M059J (cell line): ENCODE measurements around the gene SYPL2. TPM values are rescaled to one million over a fixed set of nuclear protein-coding genes. Genes with fewer than 3 reads are reported as not detected.

Source experiments
- DNase-seq: peaks from one replicate; pipeline ENCODE4 v3.0.0-alpha.2; 2012; ENCODE audit warnings: low read depth
- total RNA-seq: library from RNA; depleted of rRNA; stranded (reverse); fragments of >200 nt; shearing (Covaris generic); gene quantifications from 2 replicates; pipeline ENCODE4 v1.2.3, GENCODE V29; 2014

SYPL2 gene
- total RNA-seq, 1 experiment from 2014 or later, result 0.05 TPM

DNA sequence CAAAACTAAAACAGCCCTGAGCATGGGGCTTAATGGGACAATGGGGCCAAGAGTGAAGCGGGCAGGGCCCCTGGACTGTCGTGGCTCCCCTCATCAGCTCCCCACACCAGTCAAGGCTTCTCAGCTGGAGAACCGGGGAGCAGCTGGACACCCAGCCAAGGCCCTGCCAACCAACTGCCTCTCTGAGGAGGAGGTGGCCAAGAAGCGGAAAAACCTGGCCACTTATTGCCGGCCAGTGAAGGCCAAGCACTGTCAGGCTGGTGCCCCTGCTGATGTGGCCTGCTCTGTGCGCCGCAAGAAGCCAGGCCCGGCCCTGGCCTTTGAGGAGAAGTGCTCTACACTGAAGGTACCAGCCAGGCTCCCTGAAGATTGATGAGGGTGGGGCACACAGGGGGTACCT is 25.0 kb downstream of the SYPL2 start:
- no peak for DNase-seq

DNA sequence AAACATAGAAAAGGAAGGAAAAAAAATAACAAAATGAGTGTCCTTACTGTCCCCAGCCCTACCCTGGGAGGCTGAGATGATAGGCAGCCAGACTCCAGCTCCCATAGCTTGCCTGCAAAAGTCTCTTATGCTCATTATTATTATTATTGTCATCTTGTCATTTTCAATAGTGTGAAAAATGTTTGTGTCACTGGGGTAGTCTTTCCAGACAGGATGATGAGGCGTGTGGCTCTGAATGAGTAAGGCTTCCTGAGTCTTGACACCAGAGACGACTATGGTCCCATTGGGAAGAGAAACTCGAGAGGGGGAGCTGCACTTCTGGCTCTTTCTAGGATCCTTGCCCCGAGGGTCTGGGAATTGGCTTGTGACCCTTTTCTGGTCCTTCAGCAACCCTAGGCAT is 26.4 kb downstream of the SYPL2 start:
- DNase-seq, result no peak

- DNase-seq, result no peak
Measured at GRCh38 chr1:109493227-109493626, 26.9 kb downstream of the SYPL2 start.

GRCh38 chr1:109493805-109494539 is 27.6 kb downstream of the SYPL2 start, which contains the start of gene CYB561D1:
Gene CYB561D1 (plus strand): TSS chr1:109494094. CDS start chr1:109494140, 46 bp downstream.
- DNase-seq, result peak; percentile 80

GRCh38 chr1:109495738-109496137 is 29.4 kb downstream of the SYPL2 start:
- DNase-seq, result no peak

DNA sequence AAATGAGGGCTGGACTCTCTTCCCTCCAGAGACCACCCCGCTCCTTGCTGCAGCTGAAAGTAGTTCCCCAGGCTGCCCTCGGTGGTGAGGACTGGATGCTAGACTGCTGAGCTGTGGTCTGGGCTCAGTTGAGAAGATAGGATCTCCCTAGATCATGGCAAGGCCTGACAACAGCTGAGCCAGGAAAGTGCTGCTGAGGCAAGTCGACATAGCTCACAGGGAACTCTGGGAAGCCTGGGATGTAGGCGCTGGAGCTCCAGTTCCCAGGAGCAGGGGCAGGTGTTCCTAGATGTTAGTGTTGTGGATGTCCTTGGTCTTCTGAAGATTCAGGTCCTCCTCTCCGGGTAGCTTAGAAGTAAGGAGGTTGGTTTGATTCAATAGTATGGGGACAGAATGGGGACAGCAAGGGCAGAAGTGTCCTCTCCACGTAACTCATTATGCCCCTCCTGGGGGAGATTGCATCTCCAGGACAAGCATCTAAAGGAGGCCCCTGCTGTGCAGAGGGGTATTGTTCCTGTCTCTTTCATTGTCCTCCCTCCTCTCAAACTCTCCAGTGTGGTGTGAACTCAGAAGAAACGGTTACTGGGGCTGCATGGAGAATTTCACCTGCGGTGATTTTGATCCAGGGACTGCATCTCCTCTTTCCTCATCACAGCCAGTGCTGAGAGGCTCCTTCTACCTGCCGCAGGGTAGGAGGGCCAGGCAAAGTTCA is 31.3 kb downstream of the SYPL2 start:
- no peak for DNase-seq

DNA sequence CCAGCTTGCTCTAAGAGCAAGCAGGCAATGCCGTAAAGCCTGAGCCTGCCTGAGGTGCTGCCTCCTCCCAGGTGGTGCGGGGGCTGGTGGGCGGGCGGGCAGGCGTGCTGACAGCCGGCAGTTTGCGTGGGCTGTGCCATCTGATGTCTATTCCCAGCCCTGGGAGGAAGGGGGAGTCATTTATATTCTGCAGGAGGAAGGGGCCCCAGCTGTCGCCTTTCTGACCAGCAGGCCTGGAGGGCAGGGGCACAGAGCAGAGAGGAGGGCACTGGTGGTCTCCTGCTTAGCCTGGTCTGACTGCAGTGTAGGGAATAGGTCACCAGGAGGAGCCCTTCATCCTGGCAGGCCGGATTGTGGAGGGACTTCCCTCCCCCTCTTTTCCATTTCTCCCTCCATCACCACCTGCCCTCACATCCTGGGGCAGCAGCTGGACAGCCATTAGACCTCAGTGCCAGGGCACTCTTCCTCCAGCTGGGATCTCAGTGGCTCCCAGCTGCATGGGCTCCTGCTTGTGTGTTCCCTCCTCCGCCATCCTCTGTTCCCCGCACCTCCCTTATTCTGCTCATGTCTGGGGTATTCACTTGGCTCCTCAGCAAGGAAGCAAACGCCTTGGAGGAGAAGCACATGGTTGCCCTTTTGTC is 31.9 kb downstream of the SYPL2 start:
- DNase-seq, result peak; percentile 33

DNA sequence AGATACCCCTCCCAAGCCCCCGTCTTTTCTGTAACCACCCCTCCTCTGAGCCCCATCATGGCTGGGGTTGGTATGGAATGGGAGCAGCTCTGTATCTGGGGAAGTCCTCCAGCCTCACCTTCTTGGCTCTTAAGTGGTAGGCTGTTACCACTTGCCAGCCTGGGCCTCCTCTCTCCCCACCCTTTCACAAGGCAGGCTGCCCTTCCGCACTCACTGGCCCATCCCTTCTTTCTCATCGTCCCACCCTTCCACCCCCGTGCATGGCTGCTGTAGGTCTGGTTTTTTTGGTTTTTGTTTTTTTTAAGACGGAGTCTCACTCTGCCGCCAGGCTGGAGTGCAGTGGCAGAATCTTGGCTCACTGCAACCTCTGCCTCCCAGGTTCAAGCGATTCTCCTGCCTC is 32.7 kb downstream of the SYPL2 start:
- DNase-seq, result no peak

DNA sequence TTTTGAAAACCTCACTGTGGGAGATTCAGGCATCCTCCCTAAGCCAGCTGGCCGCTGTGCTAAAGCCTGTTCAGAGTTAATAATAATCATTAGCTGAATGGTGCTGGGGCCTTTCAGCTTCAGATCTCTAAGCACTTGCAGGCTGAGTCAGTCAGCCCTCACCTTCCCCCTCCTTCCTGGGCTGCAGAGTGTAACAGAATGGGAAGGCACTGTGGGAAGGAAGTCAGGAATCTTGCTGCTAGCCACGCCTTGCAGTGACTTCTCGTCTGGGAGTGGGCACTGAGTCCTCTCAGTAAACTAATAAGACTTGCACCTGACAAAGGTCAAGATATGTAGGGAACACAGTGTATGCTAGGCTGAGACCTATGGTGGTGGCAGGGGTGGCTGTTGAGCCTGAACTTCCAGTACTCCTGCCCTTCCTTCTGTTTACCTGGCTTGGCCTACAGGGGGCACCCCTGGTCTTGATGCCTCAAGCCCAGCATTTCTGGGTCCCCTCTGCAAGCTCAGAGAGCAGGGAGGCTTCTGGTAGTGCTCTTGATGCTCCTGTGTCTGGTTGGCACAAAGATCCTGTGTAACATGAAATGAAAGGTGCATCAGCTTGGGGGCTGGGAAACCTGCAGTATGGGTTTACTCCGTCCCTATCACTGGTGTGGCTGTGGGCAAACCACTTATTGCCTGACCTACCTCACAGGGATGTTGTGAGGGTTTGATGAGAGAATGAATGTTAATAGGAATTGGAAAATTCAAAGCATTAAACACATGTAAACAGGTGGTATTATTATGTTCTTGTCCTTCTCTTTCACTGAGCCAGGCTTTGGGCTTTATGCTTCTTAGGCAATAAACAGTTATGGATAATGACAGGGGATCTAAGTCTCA is 33.6 kb downstream of the SYPL2 start:
- peak; percentile 41 for DNase-seq

- DNase-seq, result no peak
Measured at GRCh38 chr1:109500941-109501381, 34.6 kb downstream of the SYPL2 start.

DNA sequence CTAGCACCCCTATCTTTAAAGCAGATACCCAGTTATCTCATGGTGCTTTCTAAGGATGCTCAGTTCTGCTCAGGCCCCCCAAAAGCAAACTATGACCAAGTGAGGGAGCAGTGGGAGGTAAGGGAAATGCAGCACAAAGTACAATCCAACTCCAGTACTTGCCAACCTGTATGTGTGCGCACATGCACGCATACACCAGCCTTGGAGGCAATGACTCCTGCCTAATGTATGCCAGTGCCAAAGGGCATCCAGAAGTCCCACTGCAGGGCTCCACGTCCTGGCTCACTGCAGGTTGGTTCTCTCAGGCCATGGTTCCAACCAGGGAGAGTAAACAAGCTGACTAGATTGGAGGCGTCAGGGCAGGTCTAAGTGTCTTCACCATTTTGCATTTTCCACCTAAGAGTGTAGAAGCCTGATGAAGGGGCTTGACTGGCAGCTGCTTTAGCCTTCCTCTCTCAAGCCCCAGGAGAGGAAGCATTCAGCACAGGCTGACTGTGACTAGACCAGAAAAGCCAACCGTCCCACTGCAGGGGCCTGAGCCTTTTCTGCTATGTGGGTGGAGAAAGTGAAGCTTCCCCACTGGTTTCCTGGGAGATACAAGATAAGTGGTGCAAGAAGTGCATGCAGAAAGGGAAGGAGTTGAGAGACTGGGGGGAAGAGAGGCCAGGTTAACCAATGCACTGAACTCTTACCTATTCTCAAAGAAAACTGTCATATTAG is 35.5 kb downstream of the SYPL2 start:
- no peak for DNase-seq

GRCh38 chr1:109502364-109502851 is 36.1 kb downstream of the SYPL2 start:
- DNase-seq, result no peak

DNA sequence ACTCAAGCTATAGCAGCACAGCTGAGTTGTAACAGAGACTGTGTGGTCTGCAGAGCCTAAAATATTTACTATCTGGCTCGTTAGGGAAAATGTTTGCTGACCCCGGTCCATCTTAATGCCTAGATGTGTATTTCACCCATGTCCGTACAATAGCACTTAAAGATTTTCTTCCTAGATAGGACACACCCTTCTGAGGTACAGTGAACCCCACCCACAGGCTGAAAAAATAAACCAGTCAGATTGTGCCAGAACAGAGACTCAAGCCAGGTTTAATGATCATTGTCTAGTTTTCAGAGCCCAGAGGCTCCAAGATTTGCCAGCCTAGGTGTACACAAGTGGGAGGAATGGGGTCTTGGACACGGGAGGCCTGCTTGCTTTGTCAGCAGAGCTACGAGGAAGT is 37.6 kb downstream of the SYPL2 start:
- no peak for DNase-seq

DNA sequence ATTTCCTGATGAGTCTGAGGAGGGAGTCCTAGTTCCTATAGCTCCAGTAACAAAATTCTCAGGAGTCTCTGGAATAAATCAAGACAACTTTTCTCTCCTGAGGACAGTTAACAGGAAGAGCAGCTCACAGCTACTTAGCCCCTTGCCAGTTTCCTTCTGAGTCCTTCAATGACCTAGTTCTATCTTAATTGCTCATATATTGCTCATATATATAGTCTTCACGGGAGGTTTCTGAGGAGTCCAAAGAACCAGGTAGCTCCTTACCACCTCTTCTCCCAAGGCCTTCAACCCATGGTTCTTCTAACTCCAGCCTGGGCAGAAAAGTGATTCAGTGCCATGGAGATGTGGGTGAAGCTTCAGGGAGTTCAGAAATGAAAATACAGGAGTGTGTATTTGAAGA is 38.6 kb downstream of the SYPL2 start:
- DNase-seq, result no peak

GRCh38 chr1:109508001-109508872 is 41.9 kb downstream of the SYPL2 start:
- no peak for DNase-seq

DNA sequence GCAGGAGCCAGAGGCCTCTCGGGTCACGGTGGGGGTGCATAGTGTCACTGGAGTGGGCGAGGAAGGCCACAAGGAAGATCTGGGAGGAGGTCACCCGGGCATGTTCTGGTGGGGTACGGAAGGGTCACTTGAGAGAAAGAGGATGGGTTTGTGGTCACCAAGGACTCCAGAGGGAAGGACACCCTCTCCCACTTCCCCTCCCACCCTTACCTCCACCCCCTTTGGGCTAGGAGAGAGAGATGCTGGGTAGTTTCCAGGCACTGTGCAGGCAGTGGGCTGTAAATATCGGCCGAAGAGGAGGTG is 42.5 kb downstream of the SYPL2 start:
- DNase-seq, result no peak

DNA sequence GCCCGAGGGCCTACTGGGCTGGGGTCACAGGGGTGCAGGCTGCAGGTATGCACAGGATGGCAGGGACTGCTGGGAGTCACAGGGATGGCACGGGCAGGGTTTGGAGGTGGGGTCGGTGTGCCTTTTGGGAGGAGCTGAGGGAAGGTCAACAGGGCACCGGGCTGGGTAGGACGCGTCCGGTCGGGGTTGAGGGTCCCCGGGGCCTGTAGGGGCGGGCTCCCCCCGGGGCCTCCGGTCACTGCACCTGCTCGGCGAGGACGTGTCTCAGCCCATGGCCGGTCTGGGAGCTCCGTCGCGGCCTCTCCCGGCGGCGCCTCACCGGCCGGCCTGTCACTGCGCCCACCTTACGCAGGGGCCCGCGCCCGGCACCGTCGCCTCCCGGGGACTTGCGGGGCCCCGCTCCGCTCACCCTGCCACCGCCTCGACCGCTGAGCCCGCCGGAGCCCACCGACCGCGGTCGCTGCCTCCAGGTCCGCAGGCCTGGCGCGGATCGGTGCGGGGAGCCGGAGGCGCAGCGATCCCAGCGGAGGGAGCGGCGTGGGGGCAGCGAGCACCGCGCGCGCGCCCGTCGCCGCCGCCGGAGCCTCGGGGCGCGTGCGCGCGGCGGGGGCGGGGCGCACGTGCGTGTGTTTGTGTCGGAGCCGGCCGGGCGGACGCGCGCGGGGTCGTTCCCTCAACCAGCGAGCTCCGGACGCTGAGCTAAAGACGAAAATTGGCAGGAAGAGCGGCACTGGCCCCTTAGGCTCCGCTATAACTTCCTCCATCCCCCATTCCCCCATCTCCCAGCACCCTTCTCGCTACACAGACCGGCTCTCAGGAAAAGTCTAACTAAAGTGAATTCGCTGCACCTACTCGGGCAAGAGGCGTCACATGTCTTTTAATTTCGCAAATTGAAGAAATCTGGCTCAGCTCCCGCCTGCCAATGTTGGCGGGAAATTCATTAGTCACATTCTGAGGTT is 43.1 kb downstream of the SYPL2 start, which contains the start of gene AMIGO1:
Gene AMIGO1, minus strand, starts transcription at position 552 of the 959 bp plus-strand sequence. CDS start 815 bp downstream, outside the sequence.
- peak; percentile 40 for DNase-seq

DNA sequence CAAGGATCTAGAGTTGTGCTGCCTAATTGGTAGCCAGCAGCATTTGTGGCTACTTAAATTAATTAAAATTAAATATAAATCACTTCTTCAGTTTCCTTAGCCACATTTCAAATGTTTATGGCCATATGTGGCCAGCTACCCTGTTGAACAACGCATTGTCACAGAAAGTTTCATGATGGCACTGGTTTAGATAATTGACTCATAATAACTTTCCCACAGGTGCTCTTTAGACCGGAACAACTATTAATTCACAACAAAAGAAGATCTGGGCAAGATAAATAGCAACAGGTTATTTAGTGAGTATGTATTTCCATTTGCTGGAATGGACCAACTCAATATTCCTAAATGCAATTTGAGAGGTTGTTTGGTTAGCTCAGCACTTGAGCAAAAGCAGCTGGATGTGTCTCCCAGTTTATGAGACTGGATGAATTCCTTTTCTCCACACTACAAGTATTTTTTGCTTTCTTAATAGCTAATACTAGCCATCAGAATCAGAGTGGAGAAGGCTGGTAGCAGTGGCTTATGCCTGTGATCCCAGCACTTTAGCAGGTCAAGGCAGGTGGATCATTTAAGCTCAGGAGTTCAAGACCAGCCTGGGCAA is 46.9 kb downstream of the SYPL2 start:
- DNase-seq, result no peak
